NT2/D1 (cell line): ENCODE data around the gene STOML1.

Experiments used
- DNase-seq: peaks from one replicate; pipeline ENCODE4 v3.0.0-alpha.2; 2011; ENCODE audit warnings: low read depth, low spot score
- H3K27me3 ChIP-seq: 2 replicates; pipeline ENCODE4 v1.6.0; 2011; ENCODE audit warnings: mild to moderate bottlenecking; ENCODE audit not compliant: insufficient read length, insufficient read depth
- H3K36me3 ChIP-seq: 2 replicates; pipeline ENCODE4 v1.6.1; 2011; ENCODE audit warnings: mild to moderate bottlenecking, low read length, mixed read lengths; ENCODE audit not compliant: insufficient read depth, insufficient read length
- H3K4me1 ChIP-seq: 2 replicates; pipeline ENCODE4 v1.5.1; 2011; ENCODE audit not compliant: insufficient read depth, insufficient read length
- H3K4me3 ChIP-seq: 2 replicates; pipeline ENCODE4 v1.5.1; 2011; ENCODE audit warnings: low read depth; ENCODE audit not compliant: insufficient read length
- H3K9ac ChIP-seq: 2 replicates; pipeline ENCODE4 v1.6.0; 2011; ENCODE audit warnings: low read depth; ENCODE audit not compliant: insufficient read length
- H3K9me3 ChIP-seq: 2 replicates; pipeline ENCODE4 v1.5.1; 2011; ENCODE audit warnings: mild to moderate bottlenecking, low read length; ENCODE audit not compliant: insufficient read depth
- SUZ12 ChIP-seq: IDR thresholded peaks from 2 replicates; pipeline ENCODE4 v1.6.1; 2011; ENCODE audit not compliant: insufficient read length, insufficient read depth; ENCODE audit errors: extremely low read depth
- YY1 ChIP-seq: IDR thresholded peaks from 2 replicates; pipeline ENCODE4 v1.6.1; 2011; ENCODE audit not compliant: insufficient read length, insufficient read depth
- ZNF274 ChIP-seq: IDR thresholded peaks from 2 replicates; pipeline ENCODE4 v1.6.1; 2011; ENCODE audit warnings: mild to moderate bottlenecking, low read depth, low read length

STOML1 gene

DNA sequence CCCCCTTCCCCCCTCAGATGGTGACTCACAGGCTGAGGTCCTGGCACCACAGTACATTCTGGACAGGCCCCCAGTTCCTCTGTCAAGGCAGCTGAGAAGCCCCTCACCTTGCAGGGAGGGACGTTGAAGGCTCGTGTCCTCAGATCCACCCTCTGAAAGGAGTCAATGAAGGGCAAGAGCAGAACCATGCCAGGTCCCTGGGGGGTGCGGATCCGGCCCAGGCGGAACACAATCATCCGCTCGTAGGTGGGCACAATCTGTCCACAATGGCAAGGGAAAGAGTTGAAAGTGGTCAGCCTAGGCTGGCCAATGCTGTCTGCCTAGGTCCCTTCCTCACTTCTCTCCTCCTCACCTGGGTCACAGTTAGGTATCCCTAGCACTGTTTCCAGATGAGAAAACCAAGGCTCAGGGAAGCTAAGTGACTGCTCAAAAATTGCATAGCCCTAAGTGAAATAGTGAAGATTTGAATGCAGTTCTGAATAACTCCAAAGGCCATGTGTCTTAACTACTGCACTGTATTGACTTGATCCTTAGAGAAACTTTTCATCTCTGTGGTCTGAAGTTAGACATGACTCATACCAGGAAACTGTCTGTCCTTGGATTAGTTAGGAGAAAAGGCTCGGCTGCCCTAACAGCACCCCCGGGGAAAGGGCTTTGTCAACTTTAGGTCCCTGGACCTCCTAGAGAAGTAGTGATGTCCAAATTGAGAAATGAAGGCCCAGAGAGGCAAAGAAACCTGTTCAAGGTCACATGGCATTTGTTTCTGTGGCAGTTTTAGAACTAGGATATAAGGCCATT lies 2.9 kb downstream of the STOML1 start:
- peaks cover 18% of the 10 kb centered on the region for H3K27me3 ChIP-seq
- no peak overlapping the region for H3K9ac ChIP-seq
- DNase-seq: no peak
- no peak overlapping the region for H3K4me3 ChIP-seq
- no peaks in the 10 kb centered on the region for H3K9me3 ChIP-seq
- TF ChIP-seq YY1 (no peak), ZNF274 (no peak), SUZ12 (no peak)
- peaks cover 8% of the 10 kb centered on the region for H3K4me1 ChIP-seq
- no peaks in the 10 kb centered on the region for H3K36me3 ChIP-seq

DNA sequence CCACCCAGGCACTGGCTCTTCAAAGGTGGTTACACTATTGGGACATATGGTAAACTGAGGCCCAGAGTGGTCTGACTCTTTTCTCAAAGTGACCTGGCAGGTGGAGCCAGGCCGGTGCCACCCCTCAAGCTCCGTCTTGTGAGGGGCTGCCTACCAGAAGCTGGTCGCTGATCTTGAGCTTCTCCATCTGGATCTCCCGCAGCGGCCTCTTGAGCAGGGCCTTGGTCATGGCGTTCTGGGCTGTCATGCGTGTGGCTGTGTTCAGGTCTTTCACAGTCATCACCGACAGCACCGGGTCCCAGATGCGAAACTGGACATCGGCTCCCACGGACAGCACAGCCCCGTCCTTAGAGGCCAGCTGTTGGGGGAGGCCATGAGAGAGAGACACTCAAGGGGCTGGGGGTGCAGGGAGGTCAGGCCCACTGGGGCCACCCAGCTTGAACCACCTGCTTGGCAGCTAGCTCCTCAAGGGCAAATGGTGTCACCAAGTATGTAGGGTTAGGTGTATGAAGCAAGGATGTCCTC lies 3.6 kb downstream of the STOML1 start:
- Histone ChIP-seq H3K4me1 (peaks cover 7% of the 10 kb centered on the region), H3K36me3 (no peaks in the 10 kb centered on the region), H3K9ac (no peak overlapping the region), H3K27me3 (peaks cover 14% of the 10 kb centered on the region), H3K4me3 (no peak overlapping the region), H3K9me3 (no peaks in the 10 kb centered on the region)
- TF ChIP-seq YY1: no peak
- no peak for TF ChIP-seq SUZ12
- TF ChIP-seq ZNF274: no peak
- DNase-seq: no peak

DNA sequence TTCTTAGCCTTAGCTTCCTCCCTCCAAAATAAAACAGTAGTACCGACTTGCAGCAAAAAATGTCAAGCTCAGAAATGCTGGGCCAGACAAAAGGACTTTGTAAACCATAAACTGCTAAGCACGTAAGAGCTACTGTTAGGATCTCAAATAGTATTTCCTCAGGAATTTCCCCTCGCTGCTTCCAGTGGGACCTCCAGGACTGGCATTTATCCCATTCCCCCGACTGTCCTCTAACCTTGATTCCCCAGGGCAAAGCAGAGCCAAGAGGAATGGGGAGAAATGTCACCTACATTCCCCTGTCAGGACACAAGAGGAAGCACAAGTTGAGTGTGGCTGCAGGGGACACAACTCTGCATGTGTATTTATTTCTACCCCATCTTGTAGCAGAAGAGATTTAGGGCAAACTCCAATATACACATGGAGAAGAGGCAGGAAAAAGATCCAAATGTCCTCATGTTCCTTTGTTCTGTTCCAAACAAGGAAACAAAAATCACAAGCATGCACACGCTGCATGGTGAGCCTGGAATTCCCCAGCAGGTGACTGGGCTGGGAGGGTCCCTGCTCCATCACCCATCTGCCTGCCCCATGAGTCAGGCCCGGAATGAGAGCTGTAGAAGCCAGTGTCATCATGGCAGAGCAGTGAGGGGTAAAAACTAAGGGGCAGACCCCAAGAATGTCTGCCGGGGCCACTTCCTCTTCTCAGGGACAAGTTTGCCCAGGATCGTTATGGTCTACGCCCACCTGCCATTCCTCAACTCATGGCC lies 4.2 kb downstream of the STOML1 start:
- no peak overlapping the region for H3K9ac ChIP-seq
- no peak for DNase-seq
- H3K4me1 ChIP-seq: peaks cover 7% of the 10 kb centered on the region
- H3K9me3 ChIP-seq: no peaks in the 10 kb centered on the region
- TF ChIP-seq YY1: no peak
- no peaks in the 10 kb centered on the region for H3K36me3 ChIP-seq
- H3K27me3 ChIP-seq: peaks cover 8% of the 10 kb centered on the region
- H3K4me3 ChIP-seq: no peak overlapping the region

DNA sequence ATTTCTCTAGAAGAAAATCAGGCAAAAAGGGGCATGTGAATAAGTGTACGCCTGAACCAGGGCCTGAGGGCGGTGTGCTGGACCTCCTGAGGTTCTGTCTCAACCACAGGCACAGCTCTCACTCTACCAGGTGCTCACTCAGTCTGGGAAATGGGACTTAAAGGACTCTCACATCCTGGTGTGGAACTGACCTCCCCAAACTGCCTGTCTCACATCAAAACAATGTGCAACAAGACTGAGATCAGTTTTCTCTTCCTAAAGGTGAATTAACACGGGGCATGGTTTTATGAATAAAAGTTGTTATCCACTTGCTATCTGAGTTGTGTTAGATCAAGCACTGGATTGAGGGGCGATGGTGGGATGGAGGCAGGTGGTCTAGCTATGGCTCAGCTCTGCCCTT lies 4.8 kb downstream of the STOML1 start:
- no peaks in the 10 kb centered on the region for H3K9me3 ChIP-seq
- no peak overlapping the region for H3K9ac ChIP-seq
- peaks cover 5% of the 10 kb centered on the region for H3K27me3 ChIP-seq
- H3K4me3 ChIP-seq: no peak overlapping the region
- H3K4me1 ChIP-seq: peaks cover 6% of the 10 kb centered on the region
- no peak for DNase-seq
- no peak for TF ChIP-seq SUZ12
- no peak for TF ChIP-seq YY1
- no peak for TF ChIP-seq ZNF274
- no peaks in the 10 kb centered on the region for H3K36me3 ChIP-seq

DNA sequence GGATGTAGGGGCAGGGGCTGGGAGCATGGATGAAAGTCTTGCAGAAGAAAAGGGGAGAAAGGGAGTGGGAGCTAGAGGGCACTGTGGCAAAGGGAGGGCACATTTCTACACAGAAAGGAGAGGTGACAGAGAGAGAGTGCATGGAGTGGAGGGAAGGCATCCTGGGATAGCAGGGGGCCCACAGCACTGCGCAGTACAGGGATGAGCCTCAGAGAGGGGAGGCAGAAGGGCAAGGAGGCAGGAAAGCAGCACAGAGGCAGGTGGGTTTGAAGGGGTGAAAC lies 5.4 kb downstream of the STOML1 start:
- Histone ChIP-seq H3K27me3 (peaks cover 5% of the 10 kb centered on the region), H3K4me1 (peaks cover 7% of the 10 kb centered on the region), H3K9ac (no peak overlapping the region), H3K36me3 (no peaks in the 10 kb centered on the region), H3K9me3 (no peaks in the 10 kb centered on the region), H3K4me3 (no peak overlapping the region)
- no peak for DNase-seq
- TF ChIP-seq SUZ12: no peak
- TF ChIP-seq YY1: no peak
- no peak for TF ChIP-seq ZNF274

DNA sequence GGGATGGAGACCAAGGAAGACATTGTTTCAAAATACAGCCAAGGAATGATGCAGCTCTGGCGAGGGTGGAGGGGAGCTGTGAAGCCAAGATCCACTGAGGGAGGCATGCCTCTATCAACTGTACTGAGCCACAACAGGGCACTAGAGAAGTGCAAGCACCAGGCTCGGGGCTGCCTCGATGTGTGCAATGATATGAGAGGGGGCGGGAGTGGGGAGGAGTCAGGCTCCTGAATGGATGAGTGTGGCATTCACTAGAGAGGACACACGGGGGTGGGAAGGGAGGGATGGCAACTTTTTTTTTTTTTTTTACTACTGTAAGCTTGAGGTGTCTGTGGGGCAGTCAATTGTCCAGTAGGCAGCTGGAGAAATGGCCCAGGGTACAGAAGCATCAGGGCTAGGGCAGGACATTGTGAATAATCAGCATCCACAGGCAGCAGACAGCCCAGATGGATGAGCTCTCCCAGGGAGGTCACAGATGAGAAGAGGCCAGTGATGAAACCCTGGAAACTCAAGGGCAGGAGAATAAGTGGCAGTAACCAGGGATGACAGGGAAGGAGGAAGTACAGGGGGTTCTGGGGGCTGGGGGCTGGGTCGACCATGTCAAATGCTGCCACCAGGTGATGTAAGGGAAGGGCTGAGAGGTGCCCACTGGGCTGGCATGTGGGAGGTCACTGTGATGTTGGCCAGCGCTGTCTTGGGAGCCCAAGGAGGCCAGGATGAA lies 5.9 kb downstream of the STOML1 start:
- TF ChIP-seq SUZ12 (no peak), YY1 (no peak), ZNF274 (no peak)
- peaks cover 3% of the 10 kb centered on the region for H3K4me1 ChIP-seq
- H3K27me3 ChIP-seq: peaks cover under 1% of the 10 kb centered on the region
- no peak overlapping the region for H3K4me3 ChIP-seq
- H3K36me3 ChIP-seq: no peaks in the 10 kb centered on the region
- H3K9me3 ChIP-seq: no peaks in the 10 kb centered on the region
- DNase-seq: no peak
- no peak overlapping the region for H3K9ac ChIP-seq
